T47D (cell line): Measurements from ENCODE around the gene LRP5.
"Not testable (repeated sequence)": the region's sequence is repeated elsewhere in the genome, so short reads cannot be mapped to it uniquely, and the experiment has no call there.

Experiments
- DNase-seq, 2 experiments: peaks; one replicate each; pipeline versions ENCODE4 v3.0.0 to v3.0.0-alpha.2; 2011 to 2012; ENCODE audit warnings: low read depth in 1 of 2, low spot score in 1 of 2
- JUND ChIP-seq: IDR thresholded peaks from 2 replicates; pipeline ENCODE4 v1.6.1; 2012; ENCODE audit warnings: low read depth
- in situ Hi-C: cut with HindIII; loops from 2 replicates; pipeline ENCODE4 v1.10.0; 2016; ENCODE audit warnings: low sequenced_read_pairs, low pct_unique_long_range_greater_than_20kb

Gene LRP5

GRCh38 chr11:68341557-68342458 lies 29.4 kb downstream of the LRP5 start:
- in situ Hi-C loops: no loop called here
- peak in 1 of 2 experiments; percentile 44 for DNase-seq

GRCh38 chr11:68342459-68343158 lies 30.2 kb downstream of the LRP5 start:
- DNase-seq: peak; percentile 83 to 99
- in situ Hi-C loops: no loop called here
- TF ChIP-seq JUND: no peak

More at GRCh38 chr11:68341557-68342458, 29.4 kb downstream of the LRP5 start:
- TF ChIP-seq JUND: no peak

GRCh38 chr11:68343761-68344256 lies 31.4 kb downstream of the LRP5 start:
- in situ Hi-C loops: no loop called here
- no peak for TF ChIP-seq JUND
- peak in 1 of 2 experiments; percentile 45 for DNase-seq

GRCh38 chr11:68344821-68345220 lies 32.4 kb downstream of the LRP5 start:
- in situ Hi-C loops, DNase-seq: not testable (repeated sequence)

- DNase-seq: no peak
- in situ Hi-C loops: no loop called here
- TF ChIP-seq JUND: no peak
These were observed 33.5 kb downstream of the LRP5 start for GRCh38 chr11:68345776-68346461.

- in situ Hi-C loops: no loop called here
- DNase-seq: no peak
- no peak for TF ChIP-seq JUND
These were observed 34.0 kb downstream of the LRP5 start for GRCh38 chr11:68346462-68346790.

- no peak for DNase-seq
- in situ Hi-C loops: no loop called here
- TF ChIP-seq JUND: no peak
These were observed 35.0 kb downstream of the LRP5 start for GRCh38 chr11:68347345-68347744.

- no peak for TF ChIP-seq JUND
These were observed 35.5 kb downstream of the LRP5 start for GRCh38 chr11:68347841-68348240.

GRCh38 chr11:68349461-68350249 lies 37.3 kb downstream of the LRP5 start:
- no peak for DNase-seq
- in situ Hi-C loops: no loop called here
- TF ChIP-seq JUND: no peak

More at GRCh38 chr11:68347841-68348240, 35.5 kb downstream of the LRP5 start:
- in situ Hi-C loops: no loop called here
- no peak for DNase-seq

- in situ Hi-C loops: no loop called here
- DNase-seq: no peak
- TF ChIP-seq JUND: no peak
These were observed 38.5 kb downstream of the LRP5 start for GRCh38 chr11:68350759-68351449.

- in situ Hi-C loops: no loop called here
- DNase-seq: no peak
- no peak for TF ChIP-seq JUND
These were observed 39.3 kb downstream of the LRP5 start for GRCh38 chr11:68351450-68352275.
